NCI-H748 treated with DMSO at 0.1 percent for 48 hours (cell line): ENCODE results near the gene RGS4.
"Not testable (repeated sequence)": the region's sequence is repeated elsewhere in the genome, so short reads cannot be mapped to it uniquely, and the experiment has no call there.

Experiments
- DNase-seq: peaks from one replicate; lab custom pipeline; 2025; lab: John Stamatoyannopoulos, UW

RGS4 gene

DNA sequence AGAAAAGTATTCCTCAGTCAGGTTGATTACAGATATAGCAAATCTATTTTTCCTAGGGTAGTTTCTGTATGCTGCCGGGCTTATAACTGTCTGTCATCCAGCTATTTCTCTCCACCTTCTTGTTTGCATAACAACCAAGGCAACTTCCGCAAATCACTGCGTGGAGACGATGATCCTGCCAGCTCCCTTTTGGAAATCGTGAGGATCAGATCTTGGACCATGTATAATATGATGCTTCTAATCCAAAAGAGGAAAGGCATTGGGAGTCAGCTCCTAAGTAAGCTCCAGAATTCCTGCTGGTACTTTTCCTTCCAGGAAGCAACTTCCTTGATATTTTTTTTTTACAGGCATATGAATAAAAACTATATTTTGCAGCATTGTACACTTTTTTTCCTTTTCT is 445 bp upstream of the RGS4 start:
- peak; percentile 44 for DNase-seq

DNA sequence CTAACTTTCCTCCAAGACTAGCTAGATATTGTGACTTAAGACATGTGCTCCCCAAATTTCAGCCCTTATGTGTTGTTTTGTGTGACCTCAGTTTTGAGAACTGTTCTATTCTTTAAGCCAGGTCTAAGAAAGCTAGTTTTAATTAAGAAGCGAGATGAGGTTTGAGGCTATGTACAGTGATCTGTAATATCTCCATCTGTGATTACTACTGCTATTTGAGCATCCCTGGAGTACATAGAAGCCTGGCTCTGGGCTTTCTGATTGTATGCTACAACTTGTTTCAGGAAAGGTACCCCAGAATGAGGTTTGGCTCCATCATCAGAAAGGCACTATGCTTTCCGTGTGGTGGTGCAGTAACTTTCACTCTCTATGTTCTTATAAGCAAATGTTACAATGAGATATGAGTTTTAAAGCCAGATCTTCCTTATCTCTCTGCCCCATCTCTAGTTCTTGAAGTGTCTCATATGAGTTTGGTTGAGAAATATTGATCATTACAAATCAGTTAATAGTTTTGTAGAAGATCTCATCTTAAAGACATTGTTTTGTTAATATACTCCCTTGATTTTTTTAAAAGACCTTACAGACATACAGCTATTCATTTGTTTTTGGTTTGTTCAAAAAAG is 605 bp downstream of the RGS4 start:
- DNase-seq: peak; percentile 53

DNA sequence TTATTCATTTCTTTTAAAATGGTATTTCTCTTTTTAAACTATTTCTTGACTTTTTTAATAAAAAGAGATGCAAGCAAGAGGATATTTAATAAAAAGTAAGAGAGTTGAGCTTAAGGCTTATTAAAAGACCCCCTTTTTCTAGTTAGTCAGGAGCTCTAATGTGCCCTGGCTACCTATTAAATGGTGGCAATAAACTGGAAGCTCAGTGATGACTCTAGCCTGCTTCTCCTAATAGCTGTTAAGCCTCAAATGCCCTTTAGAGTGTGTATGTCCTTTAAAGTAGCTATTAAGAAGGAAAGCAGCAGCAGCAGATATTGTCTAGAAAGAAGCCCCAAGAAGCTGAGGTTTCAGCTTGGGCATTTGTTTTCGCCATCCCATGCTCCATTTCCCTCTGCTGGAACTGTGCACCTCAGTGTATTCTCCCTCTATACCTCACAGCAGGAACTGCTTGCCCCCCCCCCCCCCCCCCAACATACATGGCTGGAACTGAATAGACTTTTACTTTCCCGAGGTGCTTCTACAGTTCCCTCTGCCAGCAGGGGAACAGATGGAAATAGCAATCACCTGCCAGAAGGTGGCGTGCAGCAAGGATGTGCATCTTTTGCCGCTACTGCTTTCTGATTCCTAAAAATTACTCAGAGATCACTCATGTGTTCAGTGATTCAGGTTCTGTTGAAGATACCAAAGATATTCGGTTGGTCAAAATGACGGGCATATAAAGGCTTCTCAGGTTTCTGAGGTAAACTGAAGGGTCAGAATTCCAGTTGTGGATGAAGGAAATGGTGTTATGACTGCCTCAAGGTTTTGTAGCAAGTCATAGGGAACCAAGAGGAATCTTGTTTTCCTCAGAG is 2.5 kb downstream of the RGS4 start:
- DNase-seq: peak; percentile 68

DNA sequence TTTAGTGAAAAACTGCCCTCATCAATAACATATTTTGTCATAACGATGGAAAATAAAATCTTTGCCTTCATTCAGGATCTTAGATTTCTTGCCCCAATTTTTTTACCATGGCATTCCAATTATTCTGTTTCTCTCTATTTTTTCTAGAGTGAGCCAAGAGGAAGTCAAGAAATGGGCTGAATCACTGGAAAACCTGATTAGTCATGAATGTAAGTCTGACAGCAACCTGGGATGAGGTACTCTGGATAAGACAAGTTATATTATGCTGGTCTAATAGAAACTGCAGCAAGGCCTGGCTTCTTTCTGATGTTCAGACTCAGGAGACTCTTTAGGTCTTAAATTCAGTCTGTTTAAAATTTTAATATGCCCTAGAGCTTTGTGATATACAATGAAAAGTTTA is 3.5 kb downstream of the RGS4 start:
- no peak for DNase-seq

DNA sequence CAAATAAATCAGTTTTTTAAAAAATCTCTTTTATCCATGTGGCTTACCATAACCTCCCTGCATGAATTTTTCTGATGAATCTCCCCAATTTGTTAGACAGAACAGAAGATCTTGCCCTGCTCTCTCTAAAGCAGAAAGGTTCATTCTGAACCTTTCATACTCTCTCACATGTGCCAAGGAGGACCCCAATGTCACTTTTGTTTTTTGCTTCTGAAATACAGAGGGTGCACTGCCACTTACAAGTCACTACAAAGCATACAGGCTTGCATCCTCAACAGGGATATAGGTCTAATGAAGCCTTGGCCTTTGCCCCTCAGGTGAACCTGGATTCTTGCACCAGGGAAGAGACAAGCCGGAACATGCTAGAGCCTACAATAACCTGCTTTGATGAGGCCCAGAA is 4.8 kb downstream of the RGS4 start:
- DNase-seq: no peak

DNA sequence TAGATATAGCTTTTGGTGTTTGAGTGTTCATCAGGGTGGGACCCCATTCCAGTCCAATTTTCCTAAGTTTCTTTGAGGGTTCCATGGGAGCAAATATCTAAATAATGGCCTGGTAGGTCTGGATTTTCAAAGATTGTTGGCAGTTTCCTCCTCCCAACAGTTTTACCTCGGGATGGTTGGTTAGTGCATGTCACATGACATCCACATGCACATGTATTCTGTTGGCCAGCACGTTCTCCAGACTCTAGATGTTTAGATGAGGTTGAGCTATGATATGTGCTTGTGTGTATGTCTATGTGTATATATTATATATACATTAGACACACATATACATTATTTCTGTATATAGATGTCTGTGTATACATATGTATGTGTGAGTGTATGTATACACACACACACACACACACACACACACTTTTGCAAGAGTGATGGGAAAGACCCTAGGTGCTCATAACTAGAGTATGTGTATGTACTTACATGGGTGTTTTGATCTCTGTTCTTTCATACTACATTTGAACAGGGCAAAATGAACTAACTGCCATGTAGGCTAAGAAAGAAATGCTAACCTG is 5.6 kb downstream of the RGS4 start:
- DNase-seq: no peak

DNA sequence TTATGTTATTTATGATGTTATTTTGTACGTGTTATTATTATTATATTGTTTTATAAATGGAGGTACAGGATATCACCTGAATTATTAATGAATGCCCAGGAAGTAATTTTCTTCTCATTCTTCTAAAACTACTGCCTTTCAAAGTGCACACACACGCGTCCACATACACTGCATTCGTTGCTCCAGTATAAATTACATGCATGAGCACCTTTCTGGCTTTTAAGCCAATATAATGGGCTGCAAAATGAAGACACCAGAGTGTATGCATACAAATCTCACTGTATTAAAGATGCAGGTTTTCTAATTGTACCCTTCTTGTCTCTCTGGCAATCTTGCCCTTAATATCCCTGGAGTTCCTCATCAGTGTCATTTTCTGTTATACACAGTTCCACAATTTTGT is 6.9 kb downstream of the RGS4 start:
- DNase-seq: no peak

DNA sequence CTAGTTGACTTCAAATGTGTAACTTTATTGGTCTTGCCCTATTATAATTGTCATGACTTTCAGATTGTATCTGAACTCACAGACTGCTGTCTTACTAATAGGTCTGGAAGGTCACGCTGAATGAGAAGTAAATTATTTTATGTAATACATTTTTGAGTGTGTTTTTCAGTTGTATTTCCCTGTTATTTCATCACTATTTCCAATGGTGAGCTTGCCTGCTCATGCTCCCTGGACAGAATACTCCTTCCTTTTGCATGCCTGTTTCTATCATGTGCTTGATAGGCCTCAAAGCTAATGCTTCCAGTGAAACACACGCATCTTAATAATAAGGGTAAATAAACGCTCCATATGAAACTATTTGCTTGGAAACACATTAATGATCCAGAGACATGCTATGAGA is 7.3 kb downstream of the RGS4 start:
- DNase-seq: no peak

DNA sequence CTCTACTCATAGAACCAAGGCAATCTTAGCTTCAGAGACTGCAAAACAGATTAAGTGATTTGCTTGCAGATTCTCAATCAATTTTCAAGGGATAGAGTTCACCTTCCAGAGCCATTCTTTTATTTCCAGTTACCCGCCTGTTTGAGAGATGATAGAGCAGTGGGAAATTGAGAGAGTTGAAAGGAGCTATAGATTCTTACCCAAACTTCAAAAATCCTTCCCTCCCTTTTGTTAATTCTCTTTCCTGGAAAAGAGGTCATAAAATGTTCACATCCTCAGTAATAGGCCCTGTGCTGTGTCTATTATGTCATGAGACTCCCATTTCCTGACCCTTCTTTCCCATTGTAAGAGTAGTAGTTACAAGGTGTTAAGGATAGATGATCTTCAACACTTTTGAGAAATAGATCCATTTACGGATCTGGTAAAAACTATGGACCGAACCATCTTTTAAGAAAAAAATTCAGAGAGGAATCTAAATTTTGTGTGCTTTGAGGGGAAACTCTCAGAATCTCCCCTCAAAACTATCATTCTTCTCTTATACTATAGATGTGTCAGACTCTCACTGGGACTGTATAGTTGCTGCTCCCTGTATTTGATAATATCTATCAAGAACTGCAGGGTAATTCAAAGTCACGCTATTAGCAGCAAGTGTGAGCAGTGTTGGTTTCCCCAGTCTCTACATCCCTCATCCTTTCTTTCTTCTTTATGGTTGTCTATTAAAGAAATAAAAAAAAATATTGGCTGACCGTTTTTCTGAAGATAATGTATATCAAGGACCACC is 8.0 kb downstream of the RGS4 start:
- no peak for DNase-seq

DNA sequence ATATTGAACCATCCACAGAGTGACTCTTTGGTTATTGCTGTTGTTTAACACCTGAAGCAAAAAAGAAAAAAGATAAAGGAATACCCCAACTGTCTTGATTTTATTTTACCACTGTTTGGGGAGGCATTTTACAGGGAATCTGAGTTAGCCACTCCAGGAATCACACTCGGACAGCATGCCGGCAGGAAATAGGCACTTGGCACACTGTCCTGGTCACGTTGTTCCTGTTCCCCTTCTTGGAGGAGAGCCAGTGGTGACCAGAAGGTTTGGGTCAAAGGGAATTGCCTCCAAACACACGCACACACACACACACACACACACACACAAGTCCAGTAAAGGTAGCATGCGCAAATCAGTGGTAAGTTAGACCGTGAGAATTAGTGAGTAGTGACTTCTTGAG is 13.8 kb downstream of the RGS4 start:
- no peak for DNase-seq

DNA sequence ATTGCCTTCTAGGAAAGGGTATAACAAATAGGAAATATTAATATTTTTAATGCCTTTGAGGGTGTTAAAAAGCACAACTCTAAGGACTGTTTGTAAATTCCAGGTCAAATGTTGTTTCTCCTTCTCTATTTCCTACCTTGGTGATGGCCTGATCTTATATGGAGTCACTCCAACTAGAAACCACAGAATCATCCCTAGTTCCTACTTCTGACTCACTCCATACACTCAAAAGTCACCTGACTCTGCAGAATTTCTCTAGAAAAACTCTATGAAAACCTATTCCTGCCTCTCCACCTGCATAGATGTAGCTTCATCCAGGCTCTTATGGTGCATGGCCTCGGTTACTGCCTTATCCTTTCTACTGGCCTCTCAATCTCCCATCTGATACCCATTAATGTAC is 14.5 kb downstream of the RGS4 start:
- DNase-seq: no peak

DNA sequence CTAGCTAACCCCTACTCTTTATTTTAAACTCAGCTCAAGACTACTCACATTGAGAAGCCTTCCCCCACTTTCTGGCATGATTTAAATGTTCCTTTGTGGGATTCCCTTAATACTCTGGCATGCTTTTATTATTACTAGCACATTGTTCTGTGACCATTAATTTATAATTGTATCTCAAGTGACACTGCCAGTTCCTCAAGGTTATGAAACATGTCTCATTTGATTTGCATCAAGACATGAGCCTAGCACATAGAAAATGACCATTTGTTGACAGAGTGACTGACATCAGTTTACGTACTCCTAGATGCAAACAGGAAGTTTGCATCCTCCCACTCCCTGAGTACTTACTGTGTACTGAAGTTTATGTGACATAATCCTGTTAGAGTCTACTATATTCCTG is 15.2 kb downstream of the RGS4 start:
- no peak for DNase-seq

DNA sequence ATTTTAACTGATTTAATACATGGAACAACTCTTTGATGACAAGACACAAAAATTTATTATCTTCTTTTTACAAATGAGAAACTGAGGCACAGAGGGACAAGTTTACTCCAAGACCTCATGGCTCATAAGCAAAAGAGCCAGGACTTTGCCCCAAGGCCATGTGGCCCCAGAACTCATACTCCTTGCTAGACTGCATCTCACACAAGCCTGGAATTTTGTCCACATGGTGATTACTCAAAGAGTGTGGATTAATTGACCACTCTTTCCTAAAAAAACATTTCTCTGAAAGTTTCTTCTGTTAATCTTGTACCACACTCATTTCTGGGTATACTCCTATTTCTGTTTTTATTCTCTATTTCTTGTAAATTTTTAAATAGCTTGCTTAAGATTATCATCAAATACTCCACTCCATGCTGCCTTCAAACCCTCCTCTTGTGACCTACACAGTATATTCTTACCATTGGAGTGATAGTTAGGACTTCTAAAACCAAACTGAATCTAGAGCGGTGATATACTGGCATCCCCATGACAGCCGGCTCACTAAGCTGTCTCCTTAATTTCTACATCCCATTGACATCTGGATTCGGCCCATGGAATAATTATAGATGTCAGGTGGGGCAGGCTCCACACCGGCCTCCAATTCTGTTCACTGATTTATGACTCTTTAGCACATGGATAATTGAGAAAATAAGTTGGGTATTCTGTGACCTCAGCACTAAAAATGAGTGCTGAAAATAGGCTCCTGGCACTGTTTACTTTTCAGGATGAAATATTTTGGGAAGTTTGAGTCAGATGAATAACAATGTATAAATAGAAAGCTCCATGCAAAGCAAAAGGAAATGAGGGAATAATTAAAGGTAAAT is 16.1 kb downstream of the RGS4 start:
- no peak for DNase-seq

DNA sequence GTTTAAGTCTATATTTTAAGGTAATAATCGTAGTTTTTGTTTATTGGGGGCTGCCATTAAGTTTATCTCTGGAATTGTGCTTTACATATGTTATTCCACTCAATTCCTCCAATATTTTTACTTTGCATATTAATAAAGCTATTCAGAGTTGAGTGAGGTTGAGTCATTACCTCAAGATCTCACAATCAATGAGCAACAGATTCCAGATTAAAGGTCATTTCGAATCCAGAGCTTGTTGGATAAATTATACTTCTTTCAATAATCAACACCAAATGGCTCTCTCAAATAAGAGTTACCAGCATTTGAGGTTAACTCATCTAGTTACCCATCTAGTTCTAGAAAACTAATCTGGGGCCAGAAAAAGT is 16.7 kb downstream of the RGS4 start:
- no peak for DNase-seq

DNA sequence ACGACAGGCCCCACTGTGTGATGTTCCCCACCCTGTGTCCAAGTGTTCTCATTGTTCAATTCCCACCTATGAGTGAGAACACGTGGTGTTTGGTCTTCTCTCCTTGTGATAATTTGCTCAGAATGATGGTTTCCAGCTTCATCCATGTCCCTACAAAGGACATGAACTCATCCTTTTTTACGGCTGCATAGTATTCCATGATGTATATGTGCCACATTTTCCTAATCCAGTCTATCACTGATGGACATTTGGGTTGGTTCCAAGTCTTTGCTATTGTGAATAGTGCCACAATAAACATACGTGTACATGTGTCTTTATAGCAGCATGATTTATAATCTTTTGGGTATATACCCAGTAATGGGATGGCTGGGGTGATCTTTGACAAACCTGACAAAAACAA is 20.0 kb downstream of the RGS4 start:
- DNase-seq: not testable (repeated sequence)

DNA sequence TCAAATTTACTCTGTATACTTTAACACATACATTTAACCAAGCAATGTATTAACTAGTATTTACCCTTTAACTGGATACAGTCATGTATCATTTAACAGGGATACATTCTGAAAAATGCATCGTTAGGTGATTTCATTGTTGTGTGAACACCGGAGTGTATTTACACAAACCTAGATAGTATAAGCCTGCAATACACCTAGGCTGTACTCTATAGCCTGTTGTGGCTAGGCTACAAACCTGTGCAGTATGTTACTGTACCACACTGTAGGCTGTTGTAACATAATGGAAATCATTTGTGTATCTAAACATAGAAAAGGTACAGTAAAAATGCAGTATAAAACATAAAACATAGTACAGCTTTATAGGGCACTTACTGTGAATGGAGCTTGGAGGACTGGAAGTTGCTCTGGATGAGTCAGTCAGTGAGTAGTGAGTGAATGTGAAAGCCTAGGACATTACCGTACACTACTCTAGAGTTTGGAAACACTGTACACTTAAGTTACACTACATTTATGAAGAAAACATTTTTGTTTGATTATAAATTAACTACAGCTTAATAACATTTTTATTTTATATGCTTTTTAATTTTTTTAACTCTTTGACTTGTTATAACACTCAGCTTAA is 21.3 kb downstream of the RGS4 start:
- no peak for DNase-seq

DNA sequence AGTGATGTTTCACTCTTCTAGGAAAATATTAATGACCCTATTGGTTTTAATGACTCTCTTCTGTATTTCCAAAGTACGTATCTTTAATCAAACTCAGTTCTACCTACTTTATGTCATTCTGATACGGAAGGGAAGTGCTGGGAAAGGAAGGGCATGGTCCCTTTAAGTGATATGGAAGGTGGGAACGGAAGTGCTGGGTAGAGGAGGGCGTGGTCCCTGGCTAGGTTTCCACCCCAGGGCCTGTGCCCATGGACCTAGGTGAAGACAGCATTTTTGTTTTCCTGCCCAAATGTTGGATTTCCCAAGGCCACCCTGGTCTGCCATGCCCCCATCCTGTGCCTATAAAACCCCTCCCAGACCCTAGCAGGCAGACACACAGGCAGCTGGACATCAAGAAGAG is 24.0 kb downstream of the RGS4 start:
- DNase-seq: no peak

DNA sequence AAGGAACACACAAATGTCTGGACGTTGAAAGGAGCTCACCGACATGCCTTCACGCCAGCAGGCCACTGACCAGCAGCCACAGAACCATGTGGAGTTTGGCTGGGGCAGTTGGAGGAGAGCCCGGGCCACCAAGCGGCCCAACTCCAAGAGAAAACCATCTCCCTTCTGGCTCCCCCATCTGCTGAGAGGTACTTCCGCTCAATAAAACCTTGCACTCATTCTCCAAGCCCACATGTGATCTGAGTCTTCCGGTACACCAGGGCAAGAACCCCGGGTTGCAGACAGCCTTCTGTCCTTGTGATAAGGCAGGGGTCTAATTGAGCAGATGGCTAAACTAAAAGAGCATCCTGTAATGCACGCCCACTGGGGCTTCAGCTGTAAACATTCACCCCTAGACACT is 24.4 kb downstream of the RGS4 start:
- no peak for DNase-seq

DNA sequence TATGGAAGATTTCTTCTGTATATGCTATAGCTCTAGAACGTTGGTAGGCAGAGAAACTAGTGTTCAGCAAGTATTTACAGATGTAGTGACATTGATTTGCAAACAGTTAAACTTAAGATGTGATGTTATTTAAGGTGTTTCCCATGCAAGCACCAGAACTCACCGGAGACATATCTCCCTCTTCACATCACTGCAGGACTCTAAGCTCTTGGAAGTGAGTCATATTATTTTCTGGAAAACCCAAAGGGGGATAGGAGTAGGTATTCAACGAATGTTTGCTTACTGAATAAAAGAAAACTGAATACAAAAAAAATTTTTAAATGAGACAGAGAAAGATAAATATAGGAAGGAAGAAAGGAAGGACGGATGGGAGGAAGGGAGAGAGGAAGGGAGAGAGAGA is 25.0 kb downstream of the RGS4 start:
- DNase-seq: no peak

DNA sequence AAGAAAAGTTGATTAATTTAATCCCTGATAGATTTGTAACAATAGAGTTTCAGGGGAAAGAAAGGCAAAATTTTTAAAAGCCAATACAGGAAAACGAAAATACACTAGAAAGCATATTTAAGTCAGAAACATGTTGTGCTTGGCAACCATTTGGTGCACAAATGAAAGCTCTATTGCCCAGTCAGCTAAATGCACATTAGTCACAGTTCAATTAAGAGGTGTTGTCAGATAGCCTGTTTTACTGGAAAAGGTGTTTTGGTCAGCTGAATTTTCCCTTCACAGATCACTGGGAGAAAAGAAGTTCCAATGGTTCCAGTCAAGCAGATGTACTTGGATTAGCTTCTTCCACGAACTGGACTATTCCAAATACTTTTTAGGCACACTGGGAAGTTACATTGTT is 25.4 kb downstream of the RGS4 start:
- DNase-seq: no peak

DNA sequence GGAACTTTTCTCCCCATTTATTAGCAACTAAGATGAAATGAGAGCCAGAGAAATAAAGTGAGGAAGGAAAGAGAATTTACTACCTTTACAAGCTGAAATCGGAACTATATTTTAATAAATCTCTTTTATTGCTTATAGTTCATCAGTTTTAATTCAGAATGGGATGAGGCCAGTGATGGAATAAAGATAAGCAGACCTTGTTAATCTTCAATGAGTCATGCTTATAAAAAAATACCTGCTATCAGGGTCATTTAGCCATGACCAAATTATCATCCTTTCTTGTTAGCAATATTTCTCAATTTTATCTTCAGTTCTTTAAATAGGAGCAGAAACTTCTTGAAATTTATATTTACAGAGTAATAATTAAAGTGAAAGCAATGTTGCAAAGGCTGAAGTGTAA is 26.1 kb downstream of the RGS4 start:
- DNase-seq: no peak
